IMR-90 (cell line): ENCODE measurements around the gene AP3D1. TPM values are rescaled to one million over a fixed set of nuclear protein-coding genes. Genes with fewer than 3 reads are reported as not detected.

Source experiments
- ATAC-seq: fragments of 200-7000 bp; cut with Tn5 transposase; 2 replicates; pipeline ENCODE4 v1.9.1; 2020; ENCODE audit warnings: low read depth, mild to moderate bottlenecking, moderate library complexity
- BruUV-seq: library from RNA; stranded (reverse); fragments of 400-500 nt; replicated peaks from 2 replicates; lab custom pipeline; 2021; lab: Mats Ljungman, UMichigan
- CTCF ChIA-PET: fragments of 300-600 bp; formaldehyde crosslinking; extraction: SDS; loops from one replicate; lab custom pipeline; 2021; ENCODE audit warnings: antibody characterized with exemption; lab: Yijun Ruan, JAX
- POLR2A ChIA-PET: fragments of 300-600 bp; sonication (Branson Sonifier 250); formaldehyde crosslinking; loops from one replicate; lab custom pipeline; 2022; ENCODE audit warnings: antibody characterized with exemption; ENCODE audit not compliant: unreplicated experiment; lab: Charles Lee
- DNase-seq: peaks from one replicate; pipeline ENCODE4 v3.0.0; 2013
- H2AFZ ChIP-seq: replicated peaks from 2 replicates; pipeline ENCODE3; 2013; ENCODE audit warnings: low read length, mild to moderate bottlenecking; ENCODE audit not compliant: poor library complexity
- H2AK5ac ChIP-seq: 2 replicates; pipeline ENCODE4 v1.6.1; 2013; ENCODE audit warnings: low read depth, low read length, inconsistent platforms
- H2AK9ac ChIP-seq: replicated peaks from 2 replicates; pipeline ENCODE3; 2013; ENCODE audit warnings: mild to moderate bottlenecking, low read depth, low read length, moderate library complexity; ENCODE audit not compliant: poor library complexity
- H2BK120ac ChIP-seq: 2 replicates; pipeline ENCODE4 v1.6.1; 2013; ENCODE audit warnings: low read depth, low read length, inconsistent platforms
- H2BK15ac ChIP-seq: 3 replicates; pipeline ENCODE4 v1.6.1; 2013; ENCODE audit warnings: low read depth, low read length, inconsistent platforms
- H2BK20ac ChIP-seq: 2 replicates; pipeline ENCODE4 v1.6.1; 2013; ENCODE audit warnings: low read depth, mild to moderate bottlenecking, inconsistent platforms, low read length, moderate library complexity
- H2BK5ac ChIP-seq: 2 replicates; pipeline ENCODE4 v1.6.1; 2013; ENCODE audit warnings: mild to moderate bottlenecking, low read depth, low read length, inconsistent platforms; ENCODE audit not compliant: poor library complexity, severe bottlenecking
- H3K14ac ChIP-seq: replicated peaks from 2 replicates; pipeline ENCODE4 v1.6.1; 2013; ENCODE audit warnings: low read depth, low read length, inconsistent platforms
- H3K18ac ChIP-seq: 2 replicates; pipeline ENCODE4 v1.6.1; 2013; ENCODE audit warnings: low read depth, low read length, control low read depth
- H3K23ac ChIP-seq: 2 replicates; pipeline ENCODE4 v1.6.1; 2013; ENCODE audit warnings: low read depth, low read length, inconsistent platforms
- H3K27ac ChIP-seq: 2 replicates; pipeline ENCODE4 v1.5.1; 2013; ENCODE audit warnings: mild to moderate bottlenecking, control low read depth, low read length; ENCODE audit not compliant: insufficient read depth
- H3K27me3 ChIP-seq: 2 replicates; pipeline ENCODE4 v1.6.1; 2013; ENCODE audit warnings: low read length; ENCODE audit not compliant: control insufficient read depth, insufficient read depth
- H3K36me3 ChIP-seq: 2 replicates; pipeline ENCODE4 v1.6.1; 2013; ENCODE audit warnings: low read length, mixed read lengths; ENCODE audit not compliant: control insufficient read depth, insufficient read depth
- H3K4ac ChIP-seq: 2 replicates; pipeline ENCODE4 v1.6.1; 2013; ENCODE audit warnings: low read depth, low read length, inconsistent platforms
- H3K4me1 ChIP-seq: 2 replicates; pipeline ENCODE4 v1.6.1; 2013; ENCODE audit warnings: low read length, mixed read lengths; ENCODE audit not compliant: control insufficient read depth, insufficient read depth
- H3K4me2 ChIP-seq: 2 replicates; pipeline ENCODE4 v1.6.1; 2013; ENCODE audit warnings: low read depth, mild to moderate bottlenecking, control low read depth, low read length, moderate library complexity
- H3K4me3 ChIP-seq: 2 replicates; pipeline ENCODE4 v1.5.1; 2013; ENCODE audit warnings: low read depth, mild to moderate bottlenecking, control low read depth, low read length, moderate library complexity; ENCODE audit not compliant: insufficient read depth
- H3K56ac ChIP-seq: 2 replicates; pipeline ENCODE4 v1.6.1; 2013; ENCODE audit warnings: low read length, inconsistent platforms; ENCODE audit not compliant: insufficient read depth; ENCODE audit errors: extremely low read depth
- H3K79me1 ChIP-seq, 2 experiments: 2 replicates each; pipeline ENCODE4 v1.6.1; 2013; ENCODE audit warnings: low read length in 2 of 2, inconsistent platforms in 1 of 2, low read depth in 1 of 2
- H3K9ac ChIP-seq: 2 replicates; pipeline ENCODE4 v1.6.1; 2013; ENCODE audit warnings: low read depth, low read length, control low read depth
- H3K9me1 ChIP-seq: 2 replicates; pipeline ENCODE4 v1.6.1; 2013; ENCODE audit warnings: low read length, inconsistent platforms; ENCODE audit not compliant: insufficient read depth
- H3K9me3 ChIP-seq: 2 replicates; pipeline ENCODE4 v1.6.1; 2013; ENCODE audit warnings: low read length; ENCODE audit not compliant: control insufficient read depth, insufficient read depth
- H4K20me1 ChIP-seq: 2 replicates; pipeline ENCODE4 v1.6.1; 2013; ENCODE audit warnings: low read length, inconsistent platforms; ENCODE audit not compliant: insufficient read depth
- H4K5ac ChIP-seq: 2 replicates; pipeline ENCODE4 v1.6.1; 2013; ENCODE audit warnings: mild to moderate bottlenecking, low read depth, low read length, control low read depth
- H4K8ac ChIP-seq, 2 experiments: 2 replicates each; pipeline ENCODE4 v1.6.1; 2013; ENCODE audit warnings: low read depth in 2 of 2, low read length in 2 of 2, control low read depth in 1 of 2, inconsistent platforms in 1 of 2
- H4K91ac ChIP-seq: 2 replicates; pipeline ENCODE4 v1.6.1; 2013; ENCODE audit warnings: low read depth, low read length, inconsistent platforms; ENCODE audit not compliant: insufficient read depth
- RAD21 ChIP-seq: IDR thresholded peaks from 2 replicates; pipeline ENCODE4 v1.6.1; 2012; ENCODE audit warnings: low read length, improper control_type of control experiment
- WGBS, 2 experiments: methylation state at CpG; one replicate each; pipeline versions ENCODE4 v1.1.5 to v1.1.7; 2013; ENCODE audit warnings: missing lambda C conversion rate in 2 of 2; ENCODE audit not compliant: insufficient read length in 1 of 2; ENCODE audit errors: extremely low coverage in 2 of 2; 5-methylcytosine and 5-hydroxymethylcytosine counted together
- dilution Hi-C: fragments of 300-500 bp; cut with HindIII; formaldehyde crosslinking; loops from one replicate; pipeline ENCODE4 v1.14.3; 2018; ENCODE audit warnings: low sequenced_read_pairs; ENCODE audit not compliant: unreplicated experiment
- in situ Hi-C: fragments of 300-500 bp; cut with MboI; formaldehyde crosslinking; loops from 3 replicates; pipeline ENCODE4 v1.14.3; 2019; ENCODE audit warnings: low sequenced_read_pairs, inconsistent platforms, mixed read lengths
- intact Hi-C: fragments of 100-400 bp; cut with micrococcal nuclease; formaldehyde crosslinking; loops from 2 replicates; pipeline ENCODE4 v1.10.0; 2022
- polyA plus RNA-seq, 3 experiments: library from polyadenylated mRNA; depleted of rRNA; stranded (reverse); fragments of >200 nt; gene quantifications; 2 replicates each; pipeline ENCODE4 v1.2.3, GENCODE V29; 2012; ENCODE audit warnings: low replicate concordance in 1 of 3
- total RNA-seq: library from RNA; depleted of rRNA; stranded (reverse); fragments of >200 nt; gene quantifications from 2 replicates; pipeline ENCODE4 v1.2.3, GENCODE V29; 2012

AP3D1 gene
- total and polyA plus RNA-seq, 2 of the 4 experiments (the other 2 are of a cell fraction): 75.3 to 129 TPM

GRCh38 chr19:2099937-2100718 is 51.2 kb downstream of the AP3D1 start:
- dilution Hi-C loops: no loop called here
- peaks cover 40% of the 10 kb centered on the region for H3K36me3 ChIP-seq
- no peak overlapping the region for H4K8ac ChIP-seq
- no peak for ATAC-seq
- 89% methylated on average over 23 of the region's 39 CpGs; no CpG with 5 or more reads in 1 of the 2 experiments for WGBS, 2 experiments
- peaks cover under 1% of the 10 kb centered on the region for H3K4me1 ChIP-seq
- H2AFZ ChIP-seq: no peak overlapping the region
- intact Hi-C loops: no loop called here
- H4K5ac ChIP-seq: no peak overlapping the region
- H2AK5ac ChIP-seq: no peak overlapping the region
- peaks cover 13 to 40% of the 10 kb centered on the region in 2 experiments for H3K79me1 ChIP-seq
- no peak overlapping the region for H3K27ac ChIP-seq
- H3K27me3 ChIP-seq: no peaks in the 10 kb centered on the region
- H3K18ac ChIP-seq: no peak overlapping the region
- CTCF ChIA-PET: no interaction called here
- H3K4ac ChIP-seq: no peak overlapping the region
- no peak overlapping the region for H2BK120ac ChIP-seq
- H2BK5ac ChIP-seq: no peak overlapping the region
- H3K4me3 ChIP-seq: no peak overlapping the region
- no peak overlapping the region for H2BK20ac ChIP-seq
- H4K91ac ChIP-seq: no peak overlapping the region
- peak overlapping the region; percentile 61 for H2AK9ac ChIP-seq
- BruUV-seq: no TSS peak
- in situ Hi-C loops: no loop called here
- peaks cover 49% of the 10 kb centered on the region for H4K20me1 ChIP-seq
- POLR2A ChIA-PET: no interaction called here
- no peak overlapping the region for H3K23ac ChIP-seq
- no peak overlapping the region for H3K9ac ChIP-seq
- H2BK15ac ChIP-seq: no peak overlapping the region
- H3K56ac ChIP-seq: no peak overlapping the region
- no peak overlapping the region for H3K14ac ChIP-seq
- peaks cover 7% of the 10 kb centered on the region for H3K9me1 ChIP-seq
- DNase-seq: no peak
- no peak overlapping the region for H3K4me2 ChIP-seq
- no peaks in the 10 kb centered on the region for H3K9me3 ChIP-seq
- TF ChIP-seq RAD21: no peak
